PC-9 (cell line): Measurements from ENCODE around the gene UBE2C.

ENCODE experiments used
- EZH2 ChIP-seq: fragments of 200-600 bp; sonication (generic); IDR thresholded peaks from 2 replicates; pipeline ENCODE4 v1.8.0; 2017; ENCODE audit warnings: antibody characterized with exemption, low read depth
- TF ChIP-seq, protein P1 (sequence below): fragments of 200-600 bp; sonication (generic); conservative IDR thresholded peaks from 2 replicates; pipeline ENCODE4 v1.6.1; 2017; ENCODE audit warnings: mixed run types, antibody characterized with exemption, mild to moderate bottlenecking, moderate library complexity

DNA sequence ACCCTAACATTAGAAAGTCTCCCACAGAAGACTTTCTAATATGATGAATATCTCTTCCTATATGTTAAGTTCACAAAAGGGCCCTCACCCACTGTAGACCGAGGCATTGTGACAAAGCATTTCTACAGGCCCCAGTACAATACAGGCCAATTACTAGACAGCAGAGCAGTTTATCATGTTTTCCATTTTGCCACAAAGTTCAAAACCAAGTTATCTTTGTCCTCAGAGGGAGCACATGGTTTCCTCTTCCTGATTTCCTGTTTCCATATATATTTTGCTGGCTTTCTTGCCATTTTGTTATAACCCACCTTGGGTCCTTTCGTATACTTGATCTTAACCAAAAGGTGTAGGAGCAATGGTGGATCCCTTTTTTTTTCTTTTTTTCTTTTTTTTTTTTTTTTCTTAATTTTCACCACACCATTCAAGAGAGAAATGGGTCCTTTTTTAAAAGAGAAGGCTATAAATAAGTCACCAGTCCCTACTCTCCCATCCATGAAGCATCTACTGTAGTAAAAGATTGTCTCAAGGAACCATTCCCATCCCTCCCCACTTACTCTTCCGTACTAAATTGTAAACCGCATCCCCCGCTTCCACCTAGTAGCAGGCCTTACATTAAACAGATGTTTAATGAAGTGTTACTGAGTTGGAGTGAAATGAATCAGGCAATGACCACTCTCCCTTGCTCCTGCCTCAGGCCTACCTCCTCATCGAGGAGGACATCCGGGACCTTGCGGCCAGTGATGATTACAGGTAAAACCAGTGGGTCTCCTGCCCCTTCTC is 2.1 kb upstream of the UBE2C start:
- TF ChIP-seq, protein P1, sequence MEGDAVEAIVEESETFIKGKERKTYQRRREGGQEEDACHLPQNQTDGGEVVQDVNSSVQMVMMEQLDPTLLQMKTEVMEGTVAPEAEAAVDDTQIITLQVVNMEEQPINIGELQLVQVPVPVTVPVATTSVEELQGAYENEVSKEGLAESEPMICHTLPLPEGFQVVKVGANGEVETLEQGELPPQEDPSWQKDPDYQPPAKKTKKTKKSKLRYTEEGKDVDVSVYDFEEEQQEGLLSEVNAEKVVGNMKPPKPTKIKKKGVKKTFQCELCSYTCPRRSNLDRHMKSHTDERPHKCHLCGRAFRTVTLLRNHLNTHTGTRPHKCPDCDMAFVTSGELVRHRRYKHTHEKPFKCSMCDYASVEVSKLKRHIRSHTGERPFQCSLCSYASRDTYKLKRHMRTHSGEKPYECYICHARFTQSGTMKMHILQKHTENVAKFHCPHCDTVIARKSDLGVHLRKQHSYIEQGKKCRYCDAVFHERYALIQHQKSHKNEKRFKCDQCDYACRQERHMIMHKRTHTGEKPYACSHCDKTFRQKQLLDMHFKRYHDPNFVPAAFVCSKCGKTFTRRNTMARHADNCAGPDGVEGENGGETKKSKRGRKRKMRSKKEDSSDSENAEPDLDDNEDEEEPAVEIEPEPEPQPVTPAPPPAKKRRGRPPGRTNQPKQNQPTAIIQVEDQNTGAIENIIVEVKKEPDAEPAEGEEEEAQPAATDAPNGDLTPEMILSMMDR: no peak
- no peak for TF ChIP-seq EZH2
